K562 (cell line): ENCODE results near the gene KRI1. TPM values are rescaled to one million over a fixed set of nuclear protein-coding genes. Genes with fewer than 3 reads are reported as not detected.

ENCODE experiments used
- ATAC-seq: fragments of 200-7000 bp; cut with Tn5 transposase; 3 replicates; pipeline ENCODE4 v1.9.1; 2020; ENCODE audit warnings: moderate library complexity
- BruUV-seq: library from RNA; stranded (reverse); fragments of 400-500 nt; replicated peaks from 2 replicates; lab custom pipeline; 2021; lab: Mats Ljungman, UMichigan
- CTCF ChIA-PET: fragments of 300-600 bp; formaldehyde crosslinking; extraction: SDS; loops from one replicate; lab custom pipeline; 2021; ENCODE audit warnings: low intra/inter-chr PET ratio; lab: Yijun Ruan, JAX
- POLR2A ChIA-PET: fragments of 300-600, 350-650 bp; sonication (Branson Sonifier 250); formaldehyde crosslinking; extraction: SDS; loops from one replicate; lab custom pipeline; 2021; ENCODE audit warnings: antibody characterized with exemption, inconsistent platforms; lab: Yijun Ruan, JAX
- DNase-seq, 4 experiments: peaks; one replicate each; pipeline versions ENCODE4 v3.0.0 to v3.0.0-alpha.2; 2011 to 2018; ENCODE audit warnings: low spot score in 3 of 4, mixed read lengths in 3 of 4; ENCODE audit errors: extremely low read depth in 1 of 4
- FAIRE-seq: peaks from 2 replicates; lab custom pipeline; 2011; peaks lifted over from hg19 to GRCh38; lab: Jason Lieb, UNC
- H2AFZ ChIP-seq: 2 replicates; pipeline ENCODE4 v1.6.0; 2011; ENCODE audit warnings: low read depth, low read length, control low read depth, inconsistent platforms
- H3K27ac ChIP-seq: fragments of 200-600 bp; 3 replicates; pipeline ENCODE4 v1.8.0; 2011; ENCODE audit warnings: low read depth, mild to moderate bottlenecking, control low read depth, inconsistent platforms, low read length, moderate library complexity, mixed read lengths; ENCODE audit errors: extremely low read depth
- H3K27me3 ChIP-seq, 2 experiments: fragments of 300-600 bp in 1 of 2; 2 replicates in 1 of 2; 3 replicates in 1 of 2; pipeline versions ENCODE4 v1.6.0 to v1.8.0; 2011; ENCODE audit warnings: inconsistent platforms in 2 of 2, low read length in 2 of 2, mild to moderate bottlenecking in 1 of 2, mixed read lengths in 1 of 2, moderate library complexity in 1 of 2; ENCODE audit not compliant: control insufficient read depth in 2 of 2, insufficient read depth in 2 of 2
- H3K36me3 ChIP-seq: fragments of 300-600 bp; 3 replicates; pipeline ENCODE4 v1.8.0; 2011; ENCODE audit warnings: mild to moderate bottlenecking, low read length, inconsistent platforms; ENCODE audit not compliant: control insufficient read depth, insufficient read depth
- H3K4me1 ChIP-seq, 2 experiments: fragments of 200-600 bp in 1 of 2; replicated peaks in 1 of 2; 2 replicates in 1 of 2; 3 replicates in 1 of 2; pipeline versions ENCODE4 v1.5.1 to v1.8.0; 2011; ENCODE audit warnings: inconsistent platforms in 2 of 2, low read length in 2 of 2, mild to moderate bottlenecking in 1 of 2, mixed read lengths in 1 of 2, moderate library complexity in 1 of 2; ENCODE audit not compliant: control insufficient read depth in 2 of 2, insufficient read depth in 2 of 2
- H3K4me2 ChIP-seq: 2 replicates; pipeline ENCODE4 v1.6.1; 2011; ENCODE audit warnings: low read length, control low read depth, inconsistent platforms, mixed read lengths; ENCODE audit not compliant: insufficient read depth
- H3K4me3 ChIP-seq: fragments of 200-600 bp; sonication (generic), shearing (Covaris generic); 2 replicates; pipeline ENCODE4 v1.5.1; 2016; ENCODE audit warnings: control low read depth, inconsistent platforms
- H3K79me2 ChIP-seq: fragments of 200-600 bp; 3 replicates; pipeline ENCODE4 v1.8.0; 2011; ENCODE audit warnings: low read length, inconsistent platforms; ENCODE audit not compliant: control insufficient read depth, insufficient read depth
- H3K9ac ChIP-seq, 2 experiments: 2 replicates each; pipeline versions ENCODE4 v1.6.0 to v1.6.1; 2011; ENCODE audit warnings: low read depth in 2 of 2, low read length in 2 of 2, control low read depth in 1 of 2, inconsistent platforms in 1 of 2, mild to moderate bottlenecking in 1 of 2, mixed read lengths in 1 of 2; ENCODE audit not compliant: insufficient read depth in 1 of 2
- H3K9me1 ChIP-seq: one replicate; pipeline ENCODE4 v1.6.0; 2011; ENCODE audit warnings: inconsistent platforms, mild to moderate bottlenecking, low read length, moderate library complexity; ENCODE audit not compliant: control insufficient read depth, insufficient read depth
- H3K9me3 ChIP-seq: replicated peaks from 2 replicates; pipeline ENCODE4 v1.5.1; 2011; ENCODE audit warnings: low read depth, low read length, inconsistent platforms; ENCODE audit not compliant: control insufficient read depth, insufficient read depth
- H4K20me1 ChIP-seq: replicated peaks from 2 replicates; pipeline ENCODE4 v1.6.1; 2011; ENCODE audit warnings: low read length, inconsistent platforms, mixed read lengths; ENCODE audit not compliant: control insufficient read depth, insufficient read depth
- BRCA1 ChIP-seq, 2 experiments: fragments of 450-650 bp in 1 of 2; sonication (generic) in 1 of 2; formaldehyde crosslinking in 1 of 2; IDR thresholded peaks; 2 replicates each; pipeline versions ENCODE4 v1.5.0 to v1.6.1; 2017 to 2020; ENCODE audit warnings: mild to moderate bottlenecking in 1 of 2, missing genetic modification reagents in 1 of 2
- CHD4 ChIP-seq: fragments of 200-600 bp; sonication (generic); IDR thresholded peaks from 3 replicates; pipeline ENCODE4 v1.6.1; 2012; ENCODE audit warnings: low read depth, mild to moderate bottlenecking, mixed read lengths, low read length, inconsistent platforms; ENCODE audit not compliant: insufficient read depth, insufficient replicate concordance, poor library complexity, severe bottlenecking
- CSDE1 ChIP-seq, 2 experiments: fragments of 450-650 bp; IDR thresholded peaks; 2 replicates each; pipeline ENCODE4 v1.6.1; 2016; ENCODE audit warnings: mild to moderate bottlenecking in 1 of 2
- DEAF1 ChIP-seq: fragments of 450-650 bp; formaldehyde crosslinking; IDR thresholded peaks from 2 replicates; pipeline ENCODE4 v1.4.0; 2020; ENCODE audit warnings: mild to moderate bottlenecking, moderate library complexity
- IRF2 ChIP-seq: sonication (generic); formaldehyde crosslinking; IDR thresholded peaks from 2 replicates; pipeline ENCODE4 v1.8.1; 2022; ENCODE audit warnings: mild to moderate bottlenecking, missing genetic modification reagents
- PURB ChIP-seq: sonication (generic); formaldehyde crosslinking; IDR thresholded peaks from 2 replicates; pipeline ENCODE4 v1.9.0; 2021; ENCODE audit warnings: low read depth, mild to moderate bottlenecking, missing genetic modification reagents
- SAP30 ChIP-seq: fragments of 200-600 bp; sonication (generic); IDR thresholded peaks from 2 replicates; pipeline ENCODE4 v1.6.1; 2012; ENCODE audit warnings: borderline replicate concordance, low read depth, mild to moderate bottlenecking, moderate library complexity, low read length, control low read depth, inconsistent platforms; ENCODE audit not compliant: insufficient read depth, poor library complexity, severe bottlenecking
- SNIP1 ChIP-seq: fragments of 450-650 bp; IDR thresholded peaks from 2 replicates; pipeline ENCODE4 v1.7.1; 2017; ENCODE audit warnings: low read depth, mild to moderate bottlenecking
- TCF3 ChIP-seq: sonication (generic); formaldehyde crosslinking; IDR thresholded peaks from 2 replicates; pipeline ENCODE4 v1.4.0; 2020; ENCODE audit warnings: mild to moderate bottlenecking, missing genetic modification reagents
- WGBS: fragments of 100-300 bp; shearing (Covaris generic); methylation state at CpG from one replicate; pipeline ENCODE4 v1.1.6; 2016; ENCODE audit warnings: low coverage, mixed read lengths; ENCODE audit not compliant: insufficient coverage; ENCODE audit errors: missing lambda C conversion rate; 5-methylcytosine and 5-hydroxymethylcytosine counted together
- in situ Hi-C: fragments of 300-500 bp; cut with MboI; formaldehyde crosslinking; loops from 4 replicates; pipeline ENCODE4 v1.15.0; 2018; ENCODE audit warnings: inconsistent platforms, mixed read lengths
- intact Hi-C: fragments of 100-400 bp; cut with micrococcal nuclease; formaldehyde crosslinking; loops from 2 replicates; pipeline ENCODE4 v1.14.2; 2022
- polyA plus RNA-seq, 8 experiments: library from polyadenylated mRNA; depleted of rRNA in 4 of 8; stranded (reverse) in 5 of 8; unstranded in 3 of 8; fragments of >200 nt; fragmentation: Nextera tagmentation in 2 of 8; fragmentation: Illumina TruSeq in 1 of 8; extraction: Ambion mirVana in 2 of 8; extraction: Trizol in 1 of 8; gene quantifications; 2 replicates each; pipeline versions ENCODE4 v1.2.1 to v1.2.3, GENCODE V29; 2011 to 2014; ENCODE audit warnings: inconsistent platforms in 1 of 8, missing spikeins in 1 of 8
- total RNA-seq, 7 experiments: library from RNA; depleted of rRNA in 6 of 7; stranded (reverse); fragments of >200 nt in 6 of 7; fragmentation: Illumina TruSeq in 2 of 7; extraction: Trizol in 2 of 7; gene quantifications; 2 replicates each; pipeline versions ENCODE4 v1.2.1 to v1.2.3, GENCODE V29; 2011 to 2021; ENCODE audit warnings: low replicate concordance in 1 of 7

The KRI1 gene
- total and polyA plus RNA-seq, 9 of the 15 experiments (the other 6 are each of a cell fraction or from before 2014, with no cell fraction given): 1.1 to 50.7 (median 24.7) TPM

GRCh38 chr19:10514211-10515145 is 51.3 kb downstream of the KRI1 start:
- TF ChIP-seq SNIP1: no peak
- TF ChIP-seq BRCA1 (IDR thresholded peaks at IDR 0.05): no peak
- TF ChIP-seq BRCA1 (CRISPR knock-in tag; IDR thresholded peaks at IDR 0.05): no peak
- no peak for TF ChIP-seq CSDE1 (IDR thresholded peaks at IDR 0.05)
- no peak for TF ChIP-seq DEAF1 (CRISPR knock-in tag)
- TF ChIP-seq IRF2: no peak
- no peak for TF ChIP-seq TCF3 (CRISPR knock-in tag)
- no peak for TF ChIP-seq CHD4
- TF ChIP-seq SAP30: no peak
- no peak for TF ChIP-seq PURB (CRISPR knock-in tag)
- Histone ChIP-seq H3K36me3 (no peaks in the 10 kb centered on the region), H3K4me2 (no peak overlapping the region), H3K9me3 (no peaks in the 10 kb centered on the region), H2AFZ (no peak overlapping the region), H3K9ac (no peak overlapping the region; a peak in 1 of 4 replicates), H4K20me1 (no peaks in the 10 kb centered on the region), H3K4me1 (peaks cover 19 to 62% of the 10 kb centered on the region in 2 experiments; a peak in 4 of 5 replicates), H3K4me3 (no peak overlapping the region), H3K9me1 (no peaks in the 10 kb centered on the region), H3K27me3 (peaks cover 0 to 15% of the 10 kb centered on the region in 2 experiments; a peak in 4 of 5 replicates), H3K27ac (no peak overlapping the region), H3K79me2 (no peaks in the 10 kb centered on the region)
- ChIA-PET CTCF (interaction anchor here (0.5 to 0.6 kb wide), 2 partner anchors 17 to 45 kb away, joined by 3 to 5 read pairs; no protein-coding TSS in a partner anchor), POLR2A (no interaction called here)
- BruUV-seq: no TSS peak
- intact Hi-C loops: no loop called here
- ATAC-seq (no peak), FAIRE-seq (no peak), DNase-seq (no peak)
- 80% methylated on average over 56 of the region's 107 CpGs for WGBS
- in situ Hi-C loops: no loop called here
